Erythroblast (primary cell): ENCODE data around the gene RETREG1.

Experiments
- GATA1 ChIP-seq: IDR thresholded peaks from 2 replicates; pipeline ENCODE4 v1.6.1; 2011; ENCODE audit warnings: low read depth, mild to moderate bottlenecking, control low read depth, low read length, moderate library complexity
- POLR2A ChIP-seq: IDR thresholded peaks from 2 replicates; pipeline ENCODE4 v1.6.1; 2011; ENCODE audit warnings: mild to moderate bottlenecking, low read length

GRCh38 chr5:16486711-16487111 lies 130.1 kb downstream of the RETREG1 start:
- TF ChIP-seq POLR2A (no peak), GATA1 (no peak)
